HG03442 (cell line): ENCODE results near the gene MAP1S.

ENCODE experiments used
- ATAC-seq: cut with Tn5 transposase; IDR thresholded peaks from one replicate; pipeline ENCODE4 v1.9.1; 2021; ENCODE audit warnings: mild to moderate bottlenecking, moderate library complexity; ENCODE audit not compliant: unreplicated experiment

Gene MAP1S, protein sequence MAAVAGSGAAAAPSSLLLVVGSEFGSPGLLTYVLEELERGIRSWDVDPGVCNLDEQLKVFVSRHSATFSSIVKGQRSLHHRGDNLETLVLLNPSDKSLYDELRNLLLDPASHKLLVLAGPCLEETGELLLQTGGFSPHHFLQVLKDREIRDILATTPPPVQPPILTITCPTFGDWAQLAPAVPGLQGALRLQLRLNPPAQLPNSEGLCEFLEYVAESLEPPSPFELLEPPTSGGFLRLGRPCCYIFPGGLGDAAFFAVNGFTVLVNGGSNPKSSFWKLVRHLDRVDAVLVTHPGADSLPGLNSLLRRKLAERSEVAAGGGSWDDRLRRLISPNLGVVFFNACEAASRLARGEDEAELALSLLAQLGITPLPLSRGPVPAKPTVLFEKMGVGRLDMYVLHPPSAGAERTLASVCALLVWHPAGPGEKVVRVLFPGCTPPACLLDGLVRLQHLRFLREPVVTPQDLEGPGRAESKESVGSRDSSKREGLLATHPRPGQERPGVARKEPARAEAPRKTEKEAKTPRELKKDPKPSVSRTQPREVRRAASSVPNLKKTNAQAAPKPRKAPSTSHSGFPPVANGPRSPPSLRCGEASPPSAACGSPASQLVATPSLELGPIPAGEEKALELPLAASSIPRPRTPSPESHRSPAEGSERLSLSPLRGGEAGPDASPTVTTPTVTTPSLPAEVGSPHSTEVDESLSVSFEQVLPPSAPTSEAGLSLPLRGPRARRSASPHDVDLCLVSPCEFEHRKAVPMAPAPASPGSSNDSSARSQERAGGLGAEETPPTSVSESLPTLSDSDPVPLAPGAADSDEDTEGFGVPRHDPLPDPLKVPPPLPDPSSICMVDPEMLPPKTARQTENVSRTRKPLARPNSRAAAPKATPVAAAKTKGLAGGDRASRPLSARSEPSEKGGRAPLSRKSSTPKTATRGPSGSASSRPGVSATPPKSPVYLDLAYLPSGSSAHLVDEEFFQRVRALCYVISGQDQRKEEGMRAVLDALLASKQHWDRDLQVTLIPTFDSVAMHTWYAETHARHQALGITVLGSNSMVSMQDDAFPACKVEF

DNA sequence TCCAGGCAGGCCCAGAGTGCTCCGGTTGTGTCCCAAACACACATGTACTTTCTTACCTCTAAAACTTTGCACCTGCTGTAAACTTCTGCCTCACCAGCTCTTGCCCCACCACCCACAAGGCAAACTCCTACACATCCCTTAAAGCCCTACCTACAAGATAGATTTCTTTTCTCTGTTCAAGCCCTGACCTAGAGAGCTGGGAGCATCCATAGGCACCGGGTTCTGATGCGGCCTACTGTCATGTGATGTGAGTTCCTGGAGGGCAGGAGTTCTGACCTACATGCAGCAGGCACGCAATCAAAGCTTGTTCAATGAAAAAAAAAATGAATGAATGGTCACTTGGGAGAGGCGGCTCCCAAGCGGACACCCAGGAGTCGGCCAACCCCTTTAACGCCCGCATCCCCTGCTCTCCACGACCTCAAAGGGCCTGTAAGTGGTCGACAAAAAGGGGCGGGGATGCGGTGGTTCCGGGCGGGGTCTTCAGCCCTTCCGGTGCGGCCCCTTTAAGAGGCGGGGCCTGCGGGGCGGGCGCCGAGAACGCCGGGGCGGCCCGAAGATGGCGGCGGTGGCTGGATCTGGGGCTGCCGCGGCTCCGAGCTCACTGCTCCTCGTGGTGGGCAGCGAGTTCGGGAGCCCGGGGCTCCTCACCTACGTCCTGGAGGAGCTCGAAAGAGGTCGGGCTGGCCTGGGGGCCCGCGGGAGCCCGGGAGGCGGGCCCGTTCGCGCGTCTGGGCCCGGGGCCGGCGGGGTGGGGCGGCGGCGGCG lies at the start of gene MAP1S:
Gene MAP1S (plus strand): TSS at position 534 of the 765 bp plus-strand sequence. CDS start 23 bp downstream, at position 557.
- ATAC-seq: peak; percentile 67

DNA sequence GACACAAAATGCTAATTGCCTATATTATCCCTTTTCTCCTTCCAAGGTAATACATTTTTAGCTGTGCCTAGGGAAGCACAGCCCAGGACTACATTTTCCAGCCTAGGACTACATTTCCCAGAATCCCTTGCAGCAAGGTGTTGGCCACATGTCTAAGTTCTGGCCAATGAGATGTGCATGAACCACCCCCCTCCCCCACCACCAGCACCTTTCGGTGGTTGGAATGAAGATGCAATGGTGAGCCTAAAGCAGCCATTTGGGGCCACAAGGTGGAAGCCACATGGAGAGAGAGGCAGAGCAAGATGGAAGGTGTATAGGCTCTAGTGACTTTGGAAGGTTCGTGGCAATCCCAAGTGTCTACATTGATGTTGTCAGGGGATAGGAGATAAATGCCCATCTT lies 47.4 kb upstream of the MAP1S start:
- no peak for ATAC-seq

DNA sequence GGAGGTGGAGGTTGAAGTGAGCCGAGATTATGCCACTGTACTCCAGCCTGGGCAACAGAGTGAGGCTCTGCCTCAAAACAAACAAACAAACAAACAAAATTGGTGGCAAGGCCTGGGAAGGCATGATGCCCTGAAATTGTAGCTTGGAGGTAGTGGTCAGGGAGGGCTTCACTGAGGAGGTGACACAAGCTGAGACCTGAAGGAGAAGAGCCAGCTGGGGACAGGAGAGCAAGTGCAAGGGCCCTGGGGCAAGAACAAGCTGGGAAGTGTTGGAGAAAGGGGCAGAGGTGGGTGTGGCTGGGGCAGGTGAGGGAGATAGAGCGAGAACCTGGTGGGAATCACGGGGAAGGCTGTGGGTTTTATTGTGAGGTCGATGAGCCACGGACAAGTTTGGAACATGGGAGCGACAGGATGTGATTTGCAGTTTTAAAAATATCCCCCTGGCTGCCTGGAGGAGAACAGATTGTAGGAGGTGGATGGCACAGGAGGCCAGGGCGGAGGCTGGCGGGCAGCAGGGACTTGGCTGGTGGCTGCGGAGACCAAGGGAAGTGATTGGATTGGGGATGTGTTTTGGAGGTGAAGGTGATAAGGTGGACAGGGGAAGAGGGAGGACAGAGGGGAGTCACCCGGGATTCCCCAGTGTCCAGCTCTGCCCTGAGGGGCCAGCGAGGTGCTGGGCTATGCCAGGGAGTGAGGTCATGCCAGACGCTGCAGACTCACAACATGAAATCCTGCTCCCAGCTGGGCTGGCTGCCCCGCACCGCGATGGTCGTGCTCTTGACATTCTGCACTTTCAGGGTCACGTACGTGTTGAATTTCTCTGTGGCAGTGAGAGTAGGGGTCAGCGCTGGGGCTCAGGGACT lies 45.1 kb upstream of the MAP1S start:
- no peak for ATAC-seq

DNA sequence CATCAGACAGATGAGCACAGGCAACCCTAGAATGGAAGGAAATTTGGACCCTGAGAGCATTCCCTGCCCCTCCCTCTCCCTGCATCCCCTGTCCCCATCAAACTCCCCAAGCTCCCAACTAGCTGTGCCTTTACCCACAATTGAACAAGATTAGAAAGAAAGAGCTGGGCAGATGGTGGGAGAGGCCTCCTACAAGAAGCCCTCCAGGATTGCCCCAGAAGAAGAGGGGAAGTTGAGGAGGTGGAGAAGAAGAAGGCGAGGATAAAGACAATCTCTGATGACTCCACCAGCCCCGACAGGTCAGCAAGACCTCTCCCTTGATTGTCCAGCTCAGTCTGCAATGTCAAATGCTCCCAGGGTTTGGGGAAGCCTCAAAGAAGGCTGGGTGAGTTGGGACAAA lies 43.0 kb upstream of the MAP1S start:
- ATAC-seq: no peak

DNA sequence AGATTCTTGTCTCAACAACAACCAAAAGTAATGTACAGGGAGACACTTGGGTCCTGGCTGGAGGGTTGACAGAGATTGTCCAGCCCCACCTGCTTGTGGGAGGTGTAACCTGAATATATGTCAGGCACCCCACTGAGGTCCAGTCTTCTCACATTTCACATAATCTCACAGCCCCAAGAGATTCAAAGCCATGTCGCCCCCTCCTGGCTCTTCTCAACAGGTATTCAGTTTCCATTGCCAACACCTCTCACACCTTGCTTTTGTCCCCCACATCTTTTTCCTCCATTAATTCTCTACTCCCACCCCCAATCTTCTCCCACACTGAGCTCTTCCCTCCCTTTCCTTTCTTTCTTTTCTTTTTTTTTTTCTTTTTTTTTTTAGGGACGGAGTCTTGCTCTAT lies 42.3 kb upstream of the MAP1S start:
- ATAC-seq: no peak

DNA sequence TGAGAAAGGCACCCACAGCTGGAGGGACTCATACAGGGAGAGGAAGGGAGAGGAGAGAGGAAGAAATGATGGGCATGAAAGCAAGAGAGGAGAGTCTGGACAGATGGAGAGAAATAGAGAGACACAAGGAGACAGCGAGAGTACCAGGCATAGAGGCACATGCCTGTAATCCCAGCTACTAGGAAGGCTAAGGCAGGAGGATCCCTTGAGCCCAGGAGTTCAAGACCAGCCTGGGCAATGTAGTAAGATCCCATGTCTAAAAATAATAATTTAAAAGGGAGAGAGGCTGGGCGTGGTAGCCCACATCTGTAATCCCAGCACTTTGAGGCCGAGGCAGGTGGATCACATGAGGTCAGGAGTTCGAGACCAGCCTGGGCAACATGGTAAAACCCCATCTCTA lies 40.4 kb upstream of the MAP1S start:
- no peak for ATAC-seq

DNA sequence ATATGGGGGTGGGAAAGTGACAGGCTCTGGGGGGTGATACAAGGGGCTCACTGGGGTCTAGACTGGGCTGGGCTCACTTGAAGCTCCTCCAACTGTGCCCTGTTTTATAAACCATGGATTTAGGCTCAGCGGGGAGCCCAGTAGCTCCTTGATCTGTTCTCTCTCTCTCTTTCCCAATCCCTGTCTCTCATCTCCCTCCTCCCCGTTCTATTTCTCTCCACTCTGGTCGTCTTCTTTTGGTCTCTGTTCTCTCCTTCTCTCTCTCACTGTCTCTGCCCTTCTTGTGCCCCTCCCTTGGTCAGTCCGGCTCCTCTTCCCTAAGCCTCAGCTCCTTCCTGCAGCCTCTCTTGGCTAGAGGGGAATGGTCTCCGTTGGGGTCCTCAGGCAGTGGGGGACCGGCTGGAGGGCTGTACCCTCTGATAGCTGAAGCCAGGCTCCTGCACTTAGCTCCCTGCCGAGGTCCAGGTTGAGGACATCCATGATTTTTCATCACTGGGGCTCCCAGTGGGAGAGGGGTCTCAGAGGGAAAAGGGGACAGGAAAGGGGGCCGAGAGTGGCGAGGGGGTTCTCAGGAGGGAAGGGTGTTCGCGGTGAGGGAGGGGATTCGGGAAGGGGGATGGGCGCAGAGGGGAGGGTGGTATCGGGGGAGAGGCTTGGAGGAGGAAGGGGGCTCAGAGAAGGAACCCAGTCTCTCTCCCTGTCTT lies 39.6 kb upstream of the MAP1S start:
- ATAC-seq: no peak

DNA sequence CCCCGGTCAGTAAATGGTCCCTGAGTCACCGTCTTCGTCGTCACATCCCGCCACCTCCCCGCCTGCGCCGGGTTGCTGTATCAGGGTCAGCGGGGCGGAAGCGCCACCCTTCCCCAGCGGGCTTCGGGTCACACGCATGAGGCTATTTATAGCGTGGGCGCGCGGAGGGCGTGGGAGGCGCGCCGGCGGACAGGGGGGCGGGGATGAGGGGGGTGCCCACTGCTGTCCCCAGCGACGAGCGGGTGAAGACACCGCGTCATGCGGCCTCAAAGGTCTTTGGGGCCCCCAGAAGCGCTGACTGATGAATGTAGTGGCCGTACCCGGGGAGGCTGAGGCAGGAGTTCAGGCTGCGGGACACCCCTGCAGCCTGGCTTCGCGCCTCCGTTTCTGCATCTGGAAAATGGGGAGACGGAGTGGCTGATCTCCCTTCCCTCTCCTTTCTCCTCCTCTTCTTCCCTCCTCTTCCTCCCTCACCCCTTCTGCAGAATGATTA lies 39.0 kb upstream of the MAP1S start:
- ATAC-seq: peak; percentile 69

DNA sequence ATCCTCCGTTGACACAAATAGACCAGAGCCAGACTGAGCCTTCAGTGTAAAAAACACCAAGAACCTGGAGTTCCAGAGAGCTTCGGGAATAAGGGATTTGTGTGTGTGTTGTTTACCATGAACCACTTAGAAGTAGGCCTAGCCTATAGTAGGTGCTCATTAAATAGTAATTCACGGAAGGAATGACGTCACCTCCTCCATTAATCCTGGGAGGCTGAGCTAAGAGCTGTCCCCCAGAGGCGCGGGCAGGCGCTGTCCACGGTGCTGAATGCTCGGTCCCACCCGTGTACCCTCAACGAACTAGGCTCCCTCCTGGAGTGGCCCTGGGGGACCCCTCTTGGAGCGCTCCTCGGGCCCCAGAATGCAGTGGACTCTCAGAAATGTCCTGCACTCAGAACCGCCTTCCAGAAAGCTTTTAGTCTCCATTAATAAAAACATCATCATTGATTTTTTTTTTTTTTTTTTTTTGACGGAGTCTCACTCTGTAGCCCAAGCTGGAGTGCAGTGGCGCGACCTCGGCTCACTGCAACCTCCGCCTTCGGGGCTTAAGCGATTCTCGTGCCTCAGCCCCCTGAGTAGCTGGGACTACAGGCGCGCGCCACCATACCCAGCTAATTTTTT lies 37.7 kb upstream of the MAP1S start:
- no peak for ATAC-seq

DNA sequence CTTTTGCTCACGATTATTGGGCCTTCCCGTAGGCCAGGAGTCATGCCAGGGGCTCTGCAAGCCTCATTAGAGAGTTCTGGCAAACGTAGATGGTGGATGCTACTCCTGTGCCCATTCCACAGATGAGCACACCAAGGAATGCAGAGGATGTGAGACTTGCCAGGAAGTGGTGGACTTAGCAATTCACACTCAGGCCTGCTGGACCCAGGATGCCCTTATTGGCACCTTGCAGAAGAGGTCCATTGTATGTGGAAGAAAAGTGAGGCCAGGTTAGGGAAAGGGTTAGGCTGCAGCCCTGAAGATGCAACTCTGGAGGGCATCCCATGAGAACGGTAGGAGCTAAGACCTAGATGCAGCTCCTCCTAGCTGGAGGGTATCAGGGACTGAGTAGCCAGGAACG lies 37.0 kb upstream of the MAP1S start:
- no peak for ATAC-seq

DNA sequence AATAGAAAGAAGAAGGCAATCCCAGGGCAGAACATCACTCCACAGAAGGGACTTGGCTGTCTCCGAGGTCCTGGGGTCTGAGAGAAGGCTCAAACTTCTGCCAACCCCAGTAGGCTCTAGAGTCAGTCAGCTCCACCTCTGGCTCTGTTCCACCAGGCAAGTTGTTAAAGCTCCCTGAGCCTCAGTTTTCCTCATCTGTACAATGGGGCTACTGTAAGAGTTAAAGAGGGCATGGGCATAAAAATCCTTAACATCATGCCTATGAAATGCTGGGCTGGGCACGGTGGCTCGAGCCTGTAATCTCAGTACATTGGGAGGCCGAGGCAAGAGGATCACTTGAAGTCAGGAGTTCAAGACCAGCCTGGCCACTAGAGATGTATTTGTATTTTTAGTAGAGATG lies 36.2 kb upstream of the MAP1S start:
- no peak for ATAC-seq

DNA sequence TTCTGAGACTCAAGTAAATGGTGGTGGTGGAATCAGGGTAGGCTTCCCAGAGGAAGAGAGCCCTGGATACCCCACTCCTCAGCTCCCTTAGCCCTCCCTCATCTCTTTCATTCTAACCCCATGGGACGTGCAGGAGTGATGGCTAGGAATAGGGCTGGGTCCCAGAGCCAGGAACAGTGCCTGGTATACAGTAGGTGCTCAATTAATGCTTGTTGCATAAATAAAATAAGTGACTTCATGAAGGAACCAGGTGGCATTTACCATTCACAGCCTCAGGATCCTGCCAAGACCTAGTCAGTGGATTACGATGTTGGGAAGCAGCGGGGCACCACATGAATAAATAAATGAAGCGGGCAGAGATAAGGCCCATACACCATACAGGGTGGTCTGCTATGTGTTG lies 35.0 kb upstream of the MAP1S start:
- no peak for ATAC-seq

DNA sequence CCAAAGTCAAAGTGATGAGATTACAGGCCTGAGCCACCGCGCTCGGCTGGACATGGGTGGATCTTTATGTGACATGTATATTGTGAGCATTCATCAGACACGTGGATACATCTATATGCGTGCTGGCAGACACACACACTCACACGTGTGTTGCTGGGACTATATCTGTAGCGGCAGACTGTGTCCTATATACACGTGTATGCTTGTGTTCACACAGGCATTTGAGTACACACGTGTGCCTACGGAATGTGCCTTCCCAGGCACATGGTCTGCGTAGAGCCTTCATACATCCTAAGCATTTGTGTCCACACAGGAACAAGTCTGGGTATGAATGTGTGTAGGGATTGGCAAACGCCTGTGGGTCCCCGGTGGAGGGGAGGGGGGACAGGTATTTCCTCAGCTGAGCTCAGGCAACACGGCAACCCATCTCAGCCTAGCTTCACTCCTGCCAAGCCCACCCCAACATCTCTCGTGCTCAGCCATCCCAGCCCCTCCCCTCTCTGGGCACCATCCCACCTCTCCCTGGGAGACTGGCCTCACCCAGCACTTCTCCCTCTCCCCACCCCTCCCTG lies 33.7 kb upstream of the MAP1S start:
- ATAC-seq: no peak

DNA sequence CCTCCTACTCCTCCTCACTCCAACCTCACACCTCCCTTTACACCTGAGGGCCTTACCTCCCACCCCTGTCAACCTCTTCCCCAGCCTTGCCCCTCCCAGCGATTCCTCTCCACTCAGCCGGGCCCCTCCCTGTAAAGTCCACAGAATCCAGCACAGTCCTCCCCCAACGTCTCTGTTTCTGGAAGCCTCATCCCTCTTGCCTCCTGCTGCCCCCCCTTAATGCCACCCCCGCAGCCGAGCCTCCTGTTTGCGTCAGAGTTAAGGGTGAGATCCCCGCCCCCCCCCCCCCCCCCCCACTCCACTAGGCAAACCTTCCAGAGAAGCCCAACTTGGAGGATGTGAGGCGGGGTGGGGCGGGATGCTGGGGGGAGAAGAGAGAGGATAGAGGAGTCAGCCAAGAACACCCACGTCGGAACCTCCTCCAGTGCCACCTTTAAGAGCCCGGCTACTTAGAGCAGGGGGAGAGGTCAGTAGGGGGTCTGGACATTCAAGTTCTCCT lies 33.2 kb upstream of the MAP1S start:
- no peak for ATAC-seq

DNA sequence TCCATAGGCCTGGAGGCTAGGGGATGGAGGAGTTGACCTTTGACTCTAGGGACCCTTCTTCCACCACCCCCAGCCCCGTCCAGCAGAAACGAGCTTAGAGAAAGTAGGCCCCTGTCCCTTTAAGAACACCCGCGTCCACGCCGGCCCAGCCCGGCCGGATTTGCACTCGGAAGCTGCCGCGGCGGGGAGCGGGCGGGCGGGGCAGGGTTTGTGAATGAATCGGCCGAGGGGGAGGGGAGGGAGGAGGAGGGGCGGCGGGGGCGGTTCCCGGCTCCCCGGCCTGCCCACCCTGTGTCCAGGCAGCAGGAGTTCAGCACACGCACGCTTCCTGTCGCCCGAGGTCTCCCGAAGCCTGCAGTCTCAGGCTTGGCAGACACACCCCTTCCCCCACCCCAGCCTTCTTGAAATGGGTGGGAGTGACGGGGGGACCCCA lies 32.7 kb upstream of the MAP1S start:
- no peak for ATAC-seq

DNA sequence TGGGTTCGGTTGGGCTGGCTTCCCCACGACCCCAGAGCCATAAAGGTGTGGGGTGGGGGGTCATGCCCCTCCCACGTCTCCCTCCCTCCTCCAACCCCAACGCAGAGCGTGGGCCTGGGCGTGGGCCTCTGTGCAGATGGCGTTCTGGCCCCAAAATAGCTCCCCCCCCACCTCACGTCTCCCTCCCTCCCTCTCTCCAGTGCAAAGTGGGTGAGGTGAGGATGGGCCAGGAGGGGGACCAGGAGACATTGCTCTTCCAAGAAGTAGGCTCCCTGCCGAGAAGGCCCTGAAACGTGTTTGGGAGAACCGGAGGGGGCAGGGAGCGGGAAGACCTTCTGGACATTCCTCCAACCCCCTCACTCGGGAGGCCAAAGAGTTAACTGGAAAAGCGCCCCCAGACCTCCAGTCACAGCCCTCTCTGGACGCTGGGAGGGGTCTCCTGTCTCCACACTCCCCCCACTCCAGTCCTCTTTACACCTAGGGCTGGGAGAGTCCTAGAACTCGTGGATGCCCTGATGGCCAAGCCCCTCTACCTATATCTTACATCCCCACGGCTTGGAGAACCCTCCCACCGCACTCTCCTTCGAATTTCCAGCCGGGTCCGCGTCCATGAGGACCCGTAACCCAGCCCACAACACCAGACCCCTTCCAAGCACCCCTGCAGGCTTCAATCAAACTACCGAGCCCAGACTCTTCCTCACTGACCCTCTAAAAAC lies 32.0 kb upstream of the MAP1S start:
- ATAC-seq: no peak
